ENCODE data around the gene PSMB10.

The PSMB10 gene

GRCh38 chr16:67888331-67888730, 48.3 kb downstream of the PSMB10 start:
- DNase-seq = no peak

- no peak for DNase-seq
Measured at GRCh38 chr16:67886387-67886786, 50.3 kb downstream of the PSMB10 start.

GRCh38 chr16:67885976-67886375, 50.7 kb downstream of the PSMB10 start:
- no peak for DNase-seq

- no peak for DNase-seq
Measured at GRCh38 chr16:67885545-67885944, 51.1 kb downstream of the PSMB10 start.

GRCh38 chr16:67884684-67885083, 52.0 kb downstream of the PSMB10 start, which contains the start of gene NRN1L:
Gene NRN1L (plus strand): TSS chr16:67884885. CDS start chr16:67884904, 19 bp downstream.
- DNase-seq = no peak

Measured in activated CD4-positive, CD25-positive, alpha-beta regulatory T cell (primary cell).